Sigmoid colon (tissue), 4 donors: ENCODE data around the gene LRP10.

Experiments
- CTCF ChIP-seq, 4 experiments: fragments of 450-650 bp in 3 of 4; fragments of 200-600 bp in 1 of 4; IDR thresholded peaks; one replicate each; pipeline ENCODE4 v1.5.1; 2016 to 2019; ENCODE audit warnings: antibody characterized with exemption in 4 of 4, mild to moderate bottlenecking in 3 of 4, moderate library complexity in 2 of 4
- EP300 ChIP-seq, 4 donors: sonication (generic); formaldehyde crosslinking; IDR thresholded peaks; one replicate each; pipeline ENCODE4 v1.6.1; 2017; ENCODE audit warnings: antibody characterized with exemption in 4 of 4

- TF ChIP-seq CTCF (IDR thresholded peaks at IDR 0.05) (no peak), EP300 (IDR thresholded peaks at IDR 0.05) (no peak)
Measured at GRCh38 chr14:22896356-22896755, 24.8 kb downstream of the LRP10 start.
